Activated CD8-positive, alpha-beta T cell treated with anti-CD3 and anti-CD28 coated beads for 36 hours (primary cell): ENCODE measurements around the gene FKBP2. TPM values are rescaled to one million over a fixed set of nuclear protein-coding genes. Genes with fewer than 3 reads are reported as not detected.

Experiments used
- ATAC-seq: fragments of 200-7000 bp; cut with Tn5 transposase; one replicate; pipeline ENCODE4 v1.10.0; 2021; ENCODE audit warnings: mild to moderate bottlenecking, moderate library complexity
- CTCF ChIA-PET: fragments of 350-600 bp; sonication (Branson Sonifier 250); formaldehyde crosslinking; loops from one replicate; lab custom pipeline; 2021; ENCODE audit warnings: antibody characterized with exemption; lab: Charles Lee
- POLR2A ChIA-PET: fragments of 350-600 bp; sonication (Branson Sonifier 250); formaldehyde crosslinking; loops from one replicate; lab custom pipeline; 2021; ENCODE audit warnings: antibody characterized with exemption; lab: Charles Lee
- DNase-seq: peaks from one replicate; pipeline ENCODE4 v3.0.0-alpha.2; 2020
- H3K27ac Mint-ChIP-seq: one replicate; pipeline ENCODE4 v1.8.0; 2021; ENCODE audit warnings: mild to moderate bottlenecking, mixed read lengths
- H3K27me3 Mint-ChIP-seq: one replicate; pipeline ENCODE4 v1.8.0; 2021; ENCODE audit warnings: mixed read lengths
- H3K36me3 Mint-ChIP-seq: one replicate; pipeline ENCODE4 v1.8.0; 2021; ENCODE audit warnings: low read depth, mixed read lengths
- H3K4me1 Mint-ChIP-seq: one replicate; pipeline ENCODE4 v1.8.0; 2021; ENCODE audit warnings: low read depth, mixed read lengths
- H3K4me3 Mint-ChIP-seq: one replicate; pipeline ENCODE4 v1.8.0; 2021; ENCODE audit warnings: mild to moderate bottlenecking, moderate library complexity, mixed read lengths
- H3K9me3 Mint-ChIP-seq: one replicate; pipeline ENCODE4 v1.8.0; 2021; ENCODE audit warnings: mixed read lengths
- intact Hi-C: fragments of 100-400 bp; cut with micrococcal nuclease; formaldehyde crosslinking; loops from one replicate; pipeline ENCODE4 v1.10.0; 2022
- total RNA-seq, 2 experiments: library from RNA; stranded (reverse); gene quantifications; one replicate each; pipeline ENCODE4 v1.2.3, GENCODE V29; 2021
- TF ChIP-seq, protein P1 (sequence below): fragments of 200-600 bp; IDR thresholded peaks from one replicate; pipeline ENCODE4 v1.8.0; 2022; ENCODE audit warnings: antibody characterized with exemption, mild to moderate bottlenecking

The FKBP2 gene
- total RNA-seq, 2 experiments from 2014 or later = 23.5 to 26.9 TPM

DNA sequence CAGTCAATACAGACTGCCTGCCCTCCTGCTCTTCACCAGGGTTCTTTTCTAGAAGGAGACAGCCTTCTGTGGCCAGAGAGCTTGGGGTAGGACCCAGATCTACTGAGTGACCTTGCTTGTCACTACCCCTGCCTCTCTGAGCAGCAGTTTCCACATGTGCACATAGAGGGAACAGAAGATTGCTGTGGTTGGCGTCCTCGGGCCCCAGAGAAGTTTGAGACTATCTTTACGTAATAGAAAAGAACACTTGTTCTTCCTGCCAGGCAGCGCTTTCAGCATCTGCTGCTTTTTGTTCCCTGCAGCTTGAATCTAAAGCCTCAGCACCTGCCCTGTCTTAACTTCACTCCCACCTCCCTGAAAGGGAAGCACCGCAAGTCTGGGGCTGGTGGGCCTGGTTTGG is 1.9 kb upstream of the FKBP2 start:
- H3K36me3 Mint-ChIP-seq = peaks cover 44% of the 10 kb centered on the region
- DNase-seq (no peak), ATAC-seq (no peak)
- H3K4me1 Mint-ChIP-seq = peaks cover 46% of the 10 kb centered on the region
- CTCF ChIA-PET = interaction anchor here (1.1 to 2.2 kb wide), 3 partner anchors 12 to 35 kb away, joined by 4 to 10 read pairs (median 5); partner anchors contain the start of genes FERMT3, NUDT22 and TRPT1
- TF ChIP-seq, protein P1, sequence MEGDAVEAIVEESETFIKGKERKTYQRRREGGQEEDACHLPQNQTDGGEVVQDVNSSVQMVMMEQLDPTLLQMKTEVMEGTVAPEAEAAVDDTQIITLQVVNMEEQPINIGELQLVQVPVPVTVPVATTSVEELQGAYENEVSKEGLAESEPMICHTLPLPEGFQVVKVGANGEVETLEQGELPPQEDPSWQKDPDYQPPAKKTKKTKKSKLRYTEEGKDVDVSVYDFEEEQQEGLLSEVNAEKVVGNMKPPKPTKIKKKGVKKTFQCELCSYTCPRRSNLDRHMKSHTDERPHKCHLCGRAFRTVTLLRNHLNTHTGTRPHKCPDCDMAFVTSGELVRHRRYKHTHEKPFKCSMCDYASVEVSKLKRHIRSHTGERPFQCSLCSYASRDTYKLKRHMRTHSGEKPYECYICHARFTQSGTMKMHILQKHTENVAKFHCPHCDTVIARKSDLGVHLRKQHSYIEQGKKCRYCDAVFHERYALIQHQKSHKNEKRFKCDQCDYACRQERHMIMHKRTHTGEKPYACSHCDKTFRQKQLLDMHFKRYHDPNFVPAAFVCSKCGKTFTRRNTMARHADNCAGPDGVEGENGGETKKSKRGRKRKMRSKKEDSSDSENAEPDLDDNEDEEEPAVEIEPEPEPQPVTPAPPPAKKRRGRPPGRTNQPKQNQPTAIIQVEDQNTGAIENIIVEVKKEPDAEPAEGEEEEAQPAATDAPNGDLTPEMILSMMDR = no peak
- H3K27me3 Mint-ChIP-seq = no peaks in the 10 kb centered on the region
- POLR2A ChIA-PET = interaction anchor here (0.9 to 2.7 kb wide), 10 partner anchors 8 to 79 kb away, joined by 3 to 12 read pairs (median 4); partner anchors contain the start of genes FERMT3, PLCB3, PRDX5 and TRMT112
- intact Hi-C loops = no loop called here
- H3K9me3 Mint-ChIP-seq = no peaks in the 10 kb centered on the region
- peak overlapping the region; percentile 98 for H3K27ac Mint-ChIP-seq
- no peak overlapping the region for H3K4me3 Mint-ChIP-seq

DNA sequence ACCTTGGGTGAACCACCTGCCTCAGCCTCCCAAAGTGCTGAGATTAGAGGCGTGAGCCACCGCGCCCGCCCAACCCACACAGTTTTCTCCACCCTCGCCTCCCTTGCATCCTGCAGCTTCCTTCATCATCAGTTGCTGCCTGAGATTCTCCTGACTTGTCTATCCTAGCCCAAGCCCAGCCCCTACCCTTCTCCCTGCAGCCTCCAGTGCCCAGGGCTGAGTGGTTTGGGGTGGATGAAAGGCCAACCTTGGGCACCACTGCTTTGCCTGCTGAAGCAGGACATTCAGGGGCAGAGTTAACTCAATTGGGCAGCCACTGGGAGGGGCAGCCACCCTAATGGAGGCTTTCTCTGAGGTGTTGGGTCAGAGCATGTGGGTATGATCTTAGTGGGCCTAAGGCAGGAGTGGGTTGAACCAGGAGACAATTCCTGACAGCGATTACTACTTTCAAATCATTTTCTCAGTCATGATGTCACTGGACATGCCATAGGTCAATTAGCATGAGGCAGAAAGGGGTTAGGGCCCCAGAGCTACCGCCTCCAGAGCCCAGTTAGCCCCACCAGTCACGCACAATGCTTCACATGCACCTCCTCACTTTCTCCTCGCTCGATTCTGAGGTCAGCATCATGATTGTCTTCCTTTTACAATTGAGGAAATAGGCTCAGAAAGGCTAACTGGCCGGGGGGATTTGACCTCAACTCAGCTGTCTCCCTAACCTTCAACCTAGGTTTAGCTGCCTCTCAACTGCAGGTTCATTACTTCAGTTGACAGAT is 1.0 kb upstream of the FKBP2 start:
- peak; percentile 63 for DNase-seq
- peak overlapping the region; percentile 98 for H3K27ac Mint-ChIP-seq
- POLR2A ChIA-PET = interaction anchor here (0.7 to 2.1 kb wide), 10 partner anchors 8 to 77 kb away, joined by 3 to 5 read pairs (median 3); partner anchors contain the start of genes ESRRA, FERMT3 and TRMT112
- H3K4me3 Mint-ChIP-seq = peak overlapping the region; percentile 93
- H3K36me3 Mint-ChIP-seq = peaks cover 47% of the 10 kb centered on the region
- H3K9me3 Mint-ChIP-seq = no peaks in the 10 kb centered on the region
- CTCF ChIA-PET = interaction anchor here (2.2 kb wide), 1 partner anchor 13 kb away, joined by 10 read pairs; the partner anchor contains the start of genes NUDT22 and TRPT1
- H3K27me3 Mint-ChIP-seq = no peaks in the 10 kb centered on the region
- H3K4me1 Mint-ChIP-seq = peaks cover 50% of the 10 kb centered on the region
- TF ChIP-seq, protein P1 = no peak
- no peak for ATAC-seq
- intact Hi-C loops = loop anchor here (10.0 kb wide), 1 partner anchor 65 kb away; the partner anchor contains the start of genes CATSPERZ and ESRRA

DNA sequence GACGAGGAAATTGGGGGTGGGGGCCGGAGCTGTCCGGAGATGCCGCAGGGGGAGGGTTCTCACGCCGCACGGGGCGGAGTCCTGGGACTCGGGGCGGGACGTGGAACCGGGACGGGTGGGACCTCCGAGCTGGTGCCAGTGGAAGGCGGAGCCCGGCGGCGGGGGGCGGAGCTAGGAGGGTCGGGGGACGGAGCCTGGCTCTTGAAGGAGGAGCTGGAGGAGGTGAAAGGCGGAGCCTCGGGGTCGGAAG is 271 bp downstream of the FKBP2 start:
- ATAC-seq (peak; percentile 86), DNase-seq (no peak)
- H3K36me3 Mint-ChIP-seq = peaks cover 48% of the 10 kb centered on the region
- no peaks in the 10 kb centered on the region for H3K27me3 Mint-ChIP-seq
- TF ChIP-seq, protein P1 = no peak
- H3K9me3 Mint-ChIP-seq = no peaks in the 10 kb centered on the region
- peak overlapping the region; percentile 93 for H3K4me3 Mint-ChIP-seq
- POLR2A ChIA-PET = interaction anchor here (0.8 to 5.4 kb wide), 9 partner anchors 9 to 76 kb away, joined by 3 to 41 read pairs (median 6); partner anchors contain the start of genes DNAJC4, ESRRA, NUDT22 and PLCB3
- H3K27ac Mint-ChIP-seq = peak overlapping the region; percentile 98
- H3K4me1 Mint-ChIP-seq = peaks cover 41% of the 10 kb centered on the region
- intact Hi-C loops = loop anchor here (10.0 kb wide), 1 partner anchor 64 kb away; the partner anchor contains the start of genes CATSPERZ and ESRRA
- CTCF ChIA-PET = interaction anchor here (0.7 to 0.9 kb wide), 5 partner anchors 9 to 77 kb away, joined by 3 to 4 read pairs (median 4); partner anchors contain the start of genes PRDX5 and TRMT112

DNA sequence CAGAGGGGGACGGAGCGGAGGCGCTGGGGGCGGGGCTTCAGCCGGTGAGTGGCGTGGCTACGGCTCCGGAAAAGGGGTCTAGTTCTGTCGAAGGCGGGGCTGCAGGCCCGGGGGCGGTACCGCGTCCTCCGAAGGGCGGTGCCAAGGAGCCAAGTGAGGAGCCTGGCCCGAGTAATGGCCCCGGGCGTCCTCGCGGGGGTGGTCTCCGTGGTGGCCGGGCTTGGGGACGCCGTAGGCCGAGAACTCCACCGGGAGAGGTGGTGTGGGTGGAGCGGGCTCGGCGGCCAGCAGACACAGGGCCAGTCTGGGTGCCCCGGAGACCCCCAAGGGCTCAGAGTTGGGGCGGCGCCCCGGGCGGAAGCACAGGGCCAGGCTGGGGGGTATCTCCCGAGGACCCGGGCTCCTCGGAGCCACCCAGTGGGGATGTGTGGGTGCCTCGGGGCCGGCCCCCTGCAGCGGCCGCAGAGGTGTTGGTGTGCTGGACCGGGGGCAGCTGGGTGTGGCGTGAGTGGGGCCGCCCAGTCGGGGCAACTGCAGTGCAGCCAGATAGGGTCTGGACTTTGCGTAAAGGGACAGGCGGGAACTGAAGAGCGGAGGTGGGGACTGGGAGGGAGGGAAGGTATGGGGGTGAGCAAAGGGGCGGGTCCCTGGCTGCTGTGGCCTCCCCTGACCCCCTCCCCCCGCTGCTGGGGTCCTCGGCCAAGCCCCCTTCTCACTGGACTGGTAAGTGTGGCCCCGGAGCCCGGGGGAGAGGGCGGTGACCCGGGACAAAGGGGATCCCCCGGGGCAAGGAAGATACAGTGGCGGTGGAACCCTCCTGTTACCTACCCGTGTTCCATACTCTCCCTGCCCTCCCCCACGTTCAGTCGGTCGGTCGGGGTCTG is 838 bp downstream of the FKBP2 start:
- Mint-ChIP-seq H3K36me3 (peaks cover 48% of the 10 kb centered on the region), H3K27ac (peak overlapping the region; percentile 98), H3K4me1 (peaks cover 41% of the 10 kb centered on the region), H3K27me3 (no peaks in the 10 kb centered on the region), H3K9me3 (no peaks in the 10 kb centered on the region), H3K4me3 (peak overlapping the region; percentile 93)
- peak; percentile 100 for DNase-seq
- ChIA-PET CTCF (interaction anchor here (0.7 to 2.0 kb wide), 6 partner anchors 9 to 76 kb away, joined by 3 to 12 read pairs (median 4); partner anchors contain the start of genes PLCB3, PRDX5 and TRMT112), POLR2A (interaction anchor here (0.5 to 6.6 kb wide), 14 partner anchors 9 to 76 kb away, joined by 3 to 61 read pairs (median 6); partner anchors contain the start of genes BAD, DNAJC4, ESRRA and FERMT3)
- ATAC-seq = peak; percentile 7
- intact Hi-C loops = loop anchor here (10.0 kb wide), 1 partner anchor 63 kb away; the partner anchor contains the start of genes CATSPERZ and ESRRA
- TF ChIP-seq, protein P1 = no peak
